GM21737 (cell line): ENCODE measurements around the gene HSPB7.
"Not testable (repeated sequence)": the region's sequence is repeated elsewhere in the genome, so short reads cannot be mapped to it uniquely, and the experiment has no call there.

ENCODE experiments used
- ATAC-seq: cut with Tn5 transposase; IDR thresholded peaks from one replicate; pipeline ENCODE4 v1.9.1; 2021; ENCODE audit warnings: mild to moderate bottlenecking, moderate library complexity; ENCODE audit not compliant: unreplicated experiment

The HSPB7 gene

GRCh38 chr1:16023050-16023653 lies 5.3 kb upstream of the HSPB7 start:
- ATAC-seq, result no peak

- ATAC-seq, result no peak
Observed at GRCh38 chr1:16022393-16022792, 4.5 kb upstream of the HSPB7 start.

GRCh38 chr1:16021681-16022080 lies 3.8 kb upstream of the HSPB7 start, which contains the start of gene CLCNKA:
Gene CLCNKA (plus strand): TSS chr1:16022036. CDS start chr1:16022620, 584 bp downstream.
- no peak for ATAC-seq

- not testable (repeated sequence) for ATAC-seq
Observed at GRCh38 chr1:16020878-16021277, 3.0 kb upstream of the HSPB7 start.

- no peak for ATAC-seq
Observed at GRCh38 chr1:16020325-16020724, 2.5 kb upstream of the HSPB7 start.

GRCh38 chr1:16019644-16020277 lies 1.9 kb upstream of the HSPB7 start:
- no peak for ATAC-seq

- ATAC-seq, result no peak
Observed at GRCh38 chr1:16018749-16019643, 1.2 kb upstream of the HSPB7 start.

GRCh38 chr1:16018308-16018707 lies 465 bp upstream of the HSPB7 start:
- no peak for ATAC-seq

- ATAC-seq, result no peak
Observed at GRCh38 chr1:16017076-16017460, 775 bp downstream of the HSPB7 start.

GRCh38 chr1:16015960-16016901 lies 1.6 kb downstream of the HSPB7 start:
- no peak for ATAC-seq

GRCh38 chr1:16015491-16015890 lies 2.4 kb downstream of the HSPB7 start:
- ATAC-seq, result no peak

- no peak for ATAC-seq
Observed at GRCh38 chr1:16014509-16015482, 3.0 kb downstream of the HSPB7 start.

GRCh38 chr1:16013908-16014258 lies 4.0 kb downstream of the HSPB7 start:
- ATAC-seq, result no peak

- ATAC-seq, result no peak
Observed at GRCh38 chr1:16013220-16013907, 4.5 kb downstream of the HSPB7 start.

GRCh38 chr1:16012590-16013219 lies 5.1 kb downstream of the HSPB7 start:
- no peak for ATAC-seq

- no peak for ATAC-seq
Observed at GRCh38 chr1:16011936-16012589, 5.8 kb downstream of the HSPB7 start.

- ATAC-seq, result no peak
Observed at GRCh38 chr1:16010837-16011236, 7.0 kb downstream of the HSPB7 start.

- ATAC-seq, result no peak
Observed at GRCh38 chr1:16009678-16010077, 8.2 kb downstream of the HSPB7 start.
